Measurements from ENCODE around the gene CHIC2.

GRCh38 chr4:54027311-54027710, 37.1 kb downstream of the CHIC2 start:
- TF ChIP-seq, protein P1, sequence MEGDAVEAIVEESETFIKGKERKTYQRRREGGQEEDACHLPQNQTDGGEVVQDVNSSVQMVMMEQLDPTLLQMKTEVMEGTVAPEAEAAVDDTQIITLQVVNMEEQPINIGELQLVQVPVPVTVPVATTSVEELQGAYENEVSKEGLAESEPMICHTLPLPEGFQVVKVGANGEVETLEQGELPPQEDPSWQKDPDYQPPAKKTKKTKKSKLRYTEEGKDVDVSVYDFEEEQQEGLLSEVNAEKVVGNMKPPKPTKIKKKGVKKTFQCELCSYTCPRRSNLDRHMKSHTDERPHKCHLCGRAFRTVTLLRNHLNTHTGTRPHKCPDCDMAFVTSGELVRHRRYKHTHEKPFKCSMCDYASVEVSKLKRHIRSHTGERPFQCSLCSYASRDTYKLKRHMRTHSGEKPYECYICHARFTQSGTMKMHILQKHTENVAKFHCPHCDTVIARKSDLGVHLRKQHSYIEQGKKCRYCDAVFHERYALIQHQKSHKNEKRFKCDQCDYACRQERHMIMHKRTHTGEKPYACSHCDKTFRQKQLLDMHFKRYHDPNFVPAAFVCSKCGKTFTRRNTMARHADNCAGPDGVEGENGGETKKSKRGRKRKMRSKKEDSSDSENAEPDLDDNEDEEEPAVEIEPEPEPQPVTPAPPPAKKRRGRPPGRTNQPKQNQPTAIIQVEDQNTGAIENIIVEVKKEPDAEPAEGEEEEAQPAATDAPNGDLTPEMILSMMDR (conservative IDR thresholded peaks at IDR 0.05; ENCODE audit: low read length) = no peak
- TF ChIP-seq EZH2phosphoT487 (IDR thresholded peaks at IDR 0.05; ENCODE audit: borderline replicate concordance, low read depth, low read length) = no peak
